ENCODE data around the gene CES5A.
"Not testable (repeated sequence)": the region's sequence is repeated elsewhere in the genome, so short reads cannot be mapped to it uniquely, and the experiment has no call there.

Gene CES5A

GRCh38 chr16:55825115-55825728 lies 50.0 kb downstream of the CES5A start:
- DNase-seq = no peak

GRCh38 chr16:55824473-55825000 lies 50.6 kb downstream of the CES5A start:
- no peak for DNase-seq

- no peak for DNase-seq
Observed at GRCh38 chr16:55822280-55822810, 52.8 kb downstream of the CES5A start.

- DNase-seq = no peak
Observed at GRCh38 chr16:55821210-55821609, 54.0 kb downstream of the CES5A start.

- DNase-seq = no peak
Observed at GRCh38 chr16:55820615-55821014, 54.6 kb downstream of the CES5A start.

GRCh38 chr16:55817236-55817912 lies 57.8 kb downstream of the CES5A start:
- DNase-seq = no peak

GRCh38 chr16:55816222-55816621 lies 59.0 kb downstream of the CES5A start:
- DNase-seq = not testable (repeated sequence)

GRCh38 chr16:55815320-55815719 lies 59.9 kb downstream of the CES5A start:
- no peak for DNase-seq

- DNase-seq = not testable (repeated sequence)
Observed at GRCh38 chr16:55814174-55814573, 61.0 kb downstream of the CES5A start.

- not testable (repeated sequence) for DNase-seq
Observed at GRCh38 chr16:55813730-55814129, 61.4 kb downstream of the CES5A start.

GRCh38 chr16:55812951-55813350 lies 62.2 kb downstream of the CES5A start:
- DNase-seq = no peak

GRCh38 chr16:55811811-55812210 lies 63.4 kb downstream of the CES5A start:
- DNase-seq = no peak

GRCh38 chr16:55810451-55810961 lies 64.7 kb downstream of the CES5A start:
- no peak for DNase-seq

- no peak for DNase-seq
Observed at GRCh38 chr16:55809851-55810250, 65.3 kb downstream of the CES5A start.

GRCh38 chr16:55809386-55809785 lies 65.8 kb downstream of the CES5A start:
- no peak for DNase-seq

GRCh38 chr16:55808286-55808685 lies 66.9 kb downstream of the CES5A start:
- not testable (repeated sequence) for DNase-seq

- DNase-seq = not testable (repeated sequence)
Observed at GRCh38 chr16:55805104-55805503, 70.1 kb downstream of the CES5A start.

- not testable (repeated sequence) for DNase-seq
Observed at GRCh38 chr16:55803681-55804080, 71.5 kb downstream of the CES5A start.

Measured in NCI-H1694 treated with DMSO at 0.1 percent for 48 hours (cell line).